Bronchial epithelial cell (primary cell): ENCODE measurements around the gene NDUFB10. TPM values are rescaled to one million over a fixed set of nuclear protein-coding genes. Genes with fewer than 3 reads are reported as not detected.
"Not testable (repeated sequence)": the region's sequence is repeated elsewhere in the genome, so short reads cannot be mapped to it uniquely, and the experiment has no call there.

Experiments used
- DNase-seq: peaks from one replicate; pipeline ENCODE4 v3.0.0-alpha.2; 2010; ENCODE audit warnings: low read depth
- FAIRE-seq: peaks from 2 replicates; lab custom pipeline; 2011; peaks lifted over from hg19 to GRCh38; lab: Jason Lieb, UNC
- H3K27me3 ChIP-seq: 2 replicates; pipeline ENCODE4 v1.5.1; 2011; ENCODE audit warnings: low read length; ENCODE audit not compliant: control insufficient read depth, insufficient read depth
- H3K36me3 ChIP-seq: 2 replicates; pipeline ENCODE4 v1.5.1; 2011; ENCODE audit warnings: low read length; ENCODE audit not compliant: control insufficient read depth, insufficient read depth
- H3K4me3 ChIP-seq: 2 replicates; pipeline ENCODE4 v1.5.1; 2011; ENCODE audit warnings: mild to moderate bottlenecking, low read depth, low read length, control low read depth
- total RNA-seq: library from RNA; depleted of rRNA; stranded (reverse); fragments of >200 nt; gene quantifications from 2 replicates; pipeline ENCODE4 v1.2.1, GENCODE V29; 2014
- TF ChIP-seq, protein P1 (sequence below): IDR thresholded peaks from 2 replicates; pipeline ENCODE4 v1.5.1; 2011; ENCODE audit warnings: mild to moderate bottlenecking, moderate library complexity, low read length, control low read depth, inconsistent platforms; ENCODE audit not compliant: insufficient read depth, severe bottlenecking

NDUFB10 gene
- total RNA-seq, 1 donor from 2014 or later: 115 TPM

DNA sequence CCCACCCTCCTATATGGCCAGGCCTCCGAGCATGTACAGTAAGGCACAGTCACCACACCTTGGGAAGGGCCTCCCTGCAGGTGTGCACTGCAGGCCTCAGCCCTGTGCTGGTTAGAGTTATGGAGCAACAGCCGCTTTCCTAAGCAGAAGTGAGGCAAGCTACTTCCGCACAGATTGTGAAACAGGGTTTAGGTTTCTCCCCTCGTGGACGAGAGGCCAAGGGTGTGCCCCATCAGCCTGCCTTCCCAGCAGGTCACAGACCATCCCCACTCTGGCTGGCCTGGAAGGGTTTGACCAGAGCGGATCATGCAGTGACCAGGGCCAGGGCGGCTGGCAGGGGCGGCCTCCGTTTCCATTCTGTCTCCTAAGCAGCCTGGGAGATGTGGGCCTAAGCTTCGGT is 21.0 kb upstream of the NDUFB10 start:
- Histone ChIP-seq H3K27me3 (no peaks in the 10 kb centered on the region), H3K36me3 (peaks cover 14% of the 10 kb centered on the region), H3K4me3 (no peak overlapping the region)
- TF ChIP-seq, protein P1, sequence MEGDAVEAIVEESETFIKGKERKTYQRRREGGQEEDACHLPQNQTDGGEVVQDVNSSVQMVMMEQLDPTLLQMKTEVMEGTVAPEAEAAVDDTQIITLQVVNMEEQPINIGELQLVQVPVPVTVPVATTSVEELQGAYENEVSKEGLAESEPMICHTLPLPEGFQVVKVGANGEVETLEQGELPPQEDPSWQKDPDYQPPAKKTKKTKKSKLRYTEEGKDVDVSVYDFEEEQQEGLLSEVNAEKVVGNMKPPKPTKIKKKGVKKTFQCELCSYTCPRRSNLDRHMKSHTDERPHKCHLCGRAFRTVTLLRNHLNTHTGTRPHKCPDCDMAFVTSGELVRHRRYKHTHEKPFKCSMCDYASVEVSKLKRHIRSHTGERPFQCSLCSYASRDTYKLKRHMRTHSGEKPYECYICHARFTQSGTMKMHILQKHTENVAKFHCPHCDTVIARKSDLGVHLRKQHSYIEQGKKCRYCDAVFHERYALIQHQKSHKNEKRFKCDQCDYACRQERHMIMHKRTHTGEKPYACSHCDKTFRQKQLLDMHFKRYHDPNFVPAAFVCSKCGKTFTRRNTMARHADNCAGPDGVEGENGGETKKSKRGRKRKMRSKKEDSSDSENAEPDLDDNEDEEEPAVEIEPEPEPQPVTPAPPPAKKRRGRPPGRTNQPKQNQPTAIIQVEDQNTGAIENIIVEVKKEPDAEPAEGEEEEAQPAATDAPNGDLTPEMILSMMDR: no peak
- FAIRE-seq (no peak), DNase-seq (no peak)

DNA sequence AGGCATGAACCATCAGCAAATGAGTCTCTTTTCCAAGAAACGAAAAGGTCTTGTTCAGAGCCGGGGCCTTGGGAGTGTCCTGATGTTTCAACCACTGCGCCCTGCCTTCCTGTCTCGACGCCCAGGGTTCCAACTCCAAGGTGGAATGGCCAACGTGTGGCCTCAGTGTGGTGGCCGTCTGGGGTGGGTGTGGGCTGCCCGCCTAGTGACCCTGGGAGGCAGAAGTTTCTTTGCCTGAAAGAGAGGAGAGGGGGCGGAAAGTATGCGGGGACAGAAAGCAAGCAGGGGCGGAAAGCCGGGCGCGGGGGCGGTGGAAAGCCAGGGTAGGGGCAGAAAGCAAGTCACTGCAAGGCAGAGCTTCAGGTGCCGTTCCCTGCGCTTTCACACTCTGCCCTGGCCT is 20.4 kb upstream of the NDUFB10 start:
- TF ChIP-seq, protein P1: no peak
- H3K27me3 ChIP-seq: no peaks in the 10 kb centered on the region
- DNase-seq: no peak
- peaks cover 14% of the 10 kb centered on the region for H3K36me3 ChIP-seq
- H3K4me3 ChIP-seq: no peak overlapping the region
- FAIRE-seq: no peak

GRCh38 chr16:1939833-1940232 is 19.5 kb upstream of the NDUFB10 start:
- DNase-seq: not testable (repeated sequence)
- peaks cover 14% of the 10 kb centered on the region for H3K36me3 ChIP-seq

DNA sequence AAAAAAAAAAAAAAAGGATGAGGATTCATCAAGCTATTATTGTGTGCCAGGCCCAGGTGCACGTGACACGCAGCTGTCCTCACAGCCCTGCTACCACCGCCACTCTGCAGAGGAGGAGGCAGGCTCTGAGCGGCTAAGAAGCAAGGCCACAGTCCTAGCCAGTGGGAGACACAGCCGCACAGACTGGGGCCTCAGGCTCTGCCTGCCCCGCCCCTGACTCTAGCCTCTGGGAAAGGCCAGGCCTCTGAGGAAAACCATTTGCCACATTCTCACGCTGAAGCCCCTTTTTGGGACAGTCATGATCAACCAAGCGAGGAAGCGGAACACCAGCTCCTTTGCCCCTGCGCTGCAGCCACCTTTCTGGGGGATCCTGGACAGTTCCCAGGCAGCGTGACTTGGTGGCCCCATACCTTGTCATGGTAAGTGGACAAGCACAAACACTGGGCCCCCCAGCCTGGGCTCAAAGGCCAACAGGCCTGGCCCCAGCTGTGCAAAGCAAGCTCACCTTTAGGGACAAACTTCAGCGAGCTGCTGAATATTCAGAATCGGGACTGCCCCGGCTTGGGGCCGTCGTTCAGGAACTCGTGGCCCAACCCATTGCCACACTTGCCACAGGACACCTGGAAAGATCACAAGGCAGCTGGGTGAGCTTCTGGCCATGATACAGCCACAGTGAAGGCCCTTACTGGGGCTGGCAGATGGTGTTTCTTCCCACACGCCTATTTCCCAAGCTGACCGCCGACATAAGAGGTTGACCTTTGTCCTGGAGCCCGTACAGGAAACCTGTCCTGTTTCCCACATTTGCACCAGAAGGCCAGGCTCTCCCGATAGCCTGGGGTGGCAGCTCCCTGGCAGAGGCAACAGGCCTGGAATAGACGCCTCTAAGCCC is 18.8 kb upstream of the NDUFB10 start:
- no peak overlapping the region for H3K4me3 ChIP-seq
- H3K27me3 ChIP-seq: no peaks in the 10 kb centered on the region
- TF ChIP-seq, protein P1: no peak
- DNase-seq (no peak), FAIRE-seq (no peak)
- H3K36me3 ChIP-seq: peaks cover 14% of the 10 kb centered on the region

More at GRCh38 chr16:1939833-1940232, 19.5 kb upstream of the NDUFB10 start:
- H3K4me3 ChIP-seq, FAIRE-seq, H3K27me3 ChIP-seq: not testable (repeated sequence)

GRCh38 chr16:1941162-1942046 is 17.9 kb upstream of the NDUFB10 start:
- Histone ChIP-seq H3K36me3 (peaks cover 14% of the 10 kb centered on the region), H3K27me3 (no peaks in the 10 kb centered on the region), H3K4me3 (no peak overlapping the region)
- TF ChIP-seq, protein P1: no peak
- FAIRE-seq (no peak), DNase-seq (no peak)
